Keratinocyte (primary cell): Measurements from ENCODE around the gene HBG2.

ENCODE experiments used
- CTCF ChIP-seq, 3 experiments: IDR thresholded peaks in 1 of 3; conservative IDR thresholded peaks in 1 of 3; optimal IDR thresholded peaks in 1 of 3; 2 replicates in 2 of 3; 3 replicates in 1 of 3; pipeline versions ENCODE3 to v1.5.1; 2011; ENCODE audit warnings: low read length in 3 of 3, mild to moderate bottlenecking in 3 of 3, moderate library complexity in 2 of 3, control low read depth in 1 of 3, inconsistent platforms in 1 of 3; ENCODE audit not compliant: insufficient read depth in 2 of 3; ENCODE audit errors: extremely low read depth in 1 of 3
- EZH2 ChIP-seq: IDR thresholded peaks from one replicate; pipeline ENCODE4 v1.6.1; 2012; ENCODE audit warnings: inconsistent platforms, mild to moderate bottlenecking, low read length, moderate library complexity

GRCh38 chr11:5251746-5252145, 2.8 kb downstream of the HBG2 start:
- TF ChIP-seq CTCF (optimal IDR thresholded peaks at IDR 0.05 in 1 of 3, IDR thresholded peaks at IDR 0.05 in 1 of 3, conservative IDR thresholded peaks at IDR 0.05 in 1 of 3; ENCODE audit: extremely low read depth in 1 of 3, insufficient read depth in 2 of 3, low read length in 3 of 3) (no peak), EZH2 (no peak)
